ENCODE data around the gene UNC80.
"Not testable (repeated sequence)": the region's sequence is repeated elsewhere in the genome, so short reads cannot be mapped to it uniquely, and the experiment has no call there.

UNC80 gene

GRCh38 chr2:209771474-209772289 lies at the start of gene UNC80:
Gene UNC80 (plus strand): TSS chr2:209771832. CDS start chr2:209772073, 241 bp downstream.
- no peak for DNase-seq (ENCODE audit: low read depth)

GRCh38 chr2:209726311-209726710 lies 45.3 kb upstream of the UNC80 start:
- DNase-seq (ENCODE audit: low read depth) = no peak

GRCh38 chr2:209727077-209727476 lies 44.6 kb upstream of the UNC80 start:
- no peak for DNase-seq (ENCODE audit: low read depth)

- DNase-seq (ENCODE audit: low read depth) = no peak
These were observed 36.8 kb upstream of the UNC80 start for GRCh38 chr2:209734805-209735204.

GRCh38 chr2:209741953-209742352 lies 29.7 kb upstream of the UNC80 start:
- no peak for DNase-seq (ENCODE audit: low read depth)

GRCh38 chr2:209753020-209753419 lies 18.6 kb upstream of the UNC80 start:
- no peak for DNase-seq (ENCODE audit: low read depth)

- DNase-seq (ENCODE audit: low read depth) = no peak
These were observed 14.5 kb upstream of the UNC80 start for GRCh38 chr2:209757163-209757562.

GRCh38 chr2:209761566-209761965 lies 10.1 kb upstream of the UNC80 start:
- no peak for DNase-seq (ENCODE audit: low read depth)

GRCh38 chr2:209762563-209762962 lies 9.1 kb upstream of the UNC80 start:
- DNase-seq (ENCODE audit: low read depth) = no peak

GRCh38 chr2:209763106-209763505 lies 8.5 kb upstream of the UNC80 start:
- no peak for DNase-seq (ENCODE audit: low read depth)

- DNase-seq (ENCODE audit: low read depth) = no peak
These were observed 5.0 kb upstream of the UNC80 start for GRCh38 chr2:209766613-209767012.

GRCh38 chr2:209767316-209767715 lies 4.3 kb upstream of the UNC80 start:
- no peak for DNase-seq (ENCODE audit: low read depth)

GRCh38 chr2:209768557-209768956 lies 3.1 kb upstream of the UNC80 start:
- DNase-seq (ENCODE audit: low read depth) = no peak

GRCh38 chr2:209772290-209772685 lies 656 bp downstream of the UNC80 start:
- no peak for DNase-seq (ENCODE audit: low read depth)

- no peak for DNase-seq (ENCODE audit: low read depth)
These were observed 1.7 kb downstream of the UNC80 start for GRCh38 chr2:209773377-209773776.

GRCh38 chr2:209787416-209787815 lies 15.8 kb downstream of the UNC80 start:
- no peak for DNase-seq (ENCODE audit: low read depth)

- no peak for DNase-seq (ENCODE audit: low read depth)
These were observed 17.3 kb downstream of the UNC80 start for GRCh38 chr2:209788925-209789324.

- no peak for DNase-seq (ENCODE audit: low read depth)
These were observed 18.6 kb downstream of the UNC80 start for GRCh38 chr2:209790066-209790728.

GRCh38 chr2:209791151-209791550 lies 19.5 kb downstream of the UNC80 start:
- DNase-seq (ENCODE audit: low read depth) = no peak

GRCh38 chr2:209795425-209795824 lies 23.8 kb downstream of the UNC80 start:
- DNase-seq (ENCODE audit: low read depth) = not testable (repeated sequence)

GRCh38 chr2:209805351-209805750 lies 33.7 kb downstream of the UNC80 start:
- DNase-seq (ENCODE audit: low read depth) = no peak

- DNase-seq (ENCODE audit: low read depth) = no peak
These were observed 34.7 kb downstream of the UNC80 start for GRCh38 chr2:209806318-209806717.

- DNase-seq (ENCODE audit: low read depth) = no peak
These were observed 36.9 kb downstream of the UNC80 start for GRCh38 chr2:209808521-209808920.

GRCh38 chr2:209809256-209809655 lies 37.6 kb downstream of the UNC80 start:
- no peak for DNase-seq (ENCODE audit: low read depth)

Data from stimulated activated CD8-positive, alpha-beta memory T cell treated with anti-CD3 and anti-CD28 coated beads, Interleukin-15, amount 100 ng/mL, for 24 hours (primary cell).